Measurements from ENCODE around the gene RUNDC3A. TPM values are rescaled to one million over a fixed set of nuclear protein-coding genes. Genes with fewer than 3 reads are reported as not detected.
A peak's percentile ranks its signal among the peaks of the same experiment; 100 is the strongest.
"Not testable (repeated sequence)": the region's sequence is repeated elsewhere in the genome, so short reads cannot be mapped to it uniquely, and the experiment has no call there.

Gene RUNDC3A
- total RNA-seq, 8 experiments from 2014 or later: 1.8 to 84.1 (median 49.1) TPM

GRCh38 chr17:44326861-44327444, 18.6 kb downstream of the RUNDC3A start:
- peak overlapping the region in 4 of 5 donors; percentile 84 to 97 (median 90) for H3K4me3 ChIP-seq
- WGBS, 10 experiments: 18 to 70% (median 42%) methylated on average over 2 to 12 of the region's 31 CpGs; no CpG with 5 or more reads in 3 of the 10 experiments
- in situ Hi-C loops (cut with MboI; ENCODE audit: low pct_unique_long_range_greater_than_20kb in 2 of 9, low sequenced_read_pairs in 9 of 9, unreplicated experiment in 9 of 9): loop anchor here in 7 of 9 experiments (10.0 to 25.0 kb wide), 3 partner anchors 102 to 115 kb away; partner anchors contain the start of gene UBTF (in 6 of the 7)
- peak; percentile 43 to 74 (median 64) for ATAC-seq (replicated peaks in 6 of 8)
- H3K27ac ChIP-seq: no peak overlapping the region
- peaks cover 10 to 15% of the 10 kb centered on the region in 2 donors for H3K4me1 ChIP-seq (replicated peaks in 1 of 2)

DNA sequence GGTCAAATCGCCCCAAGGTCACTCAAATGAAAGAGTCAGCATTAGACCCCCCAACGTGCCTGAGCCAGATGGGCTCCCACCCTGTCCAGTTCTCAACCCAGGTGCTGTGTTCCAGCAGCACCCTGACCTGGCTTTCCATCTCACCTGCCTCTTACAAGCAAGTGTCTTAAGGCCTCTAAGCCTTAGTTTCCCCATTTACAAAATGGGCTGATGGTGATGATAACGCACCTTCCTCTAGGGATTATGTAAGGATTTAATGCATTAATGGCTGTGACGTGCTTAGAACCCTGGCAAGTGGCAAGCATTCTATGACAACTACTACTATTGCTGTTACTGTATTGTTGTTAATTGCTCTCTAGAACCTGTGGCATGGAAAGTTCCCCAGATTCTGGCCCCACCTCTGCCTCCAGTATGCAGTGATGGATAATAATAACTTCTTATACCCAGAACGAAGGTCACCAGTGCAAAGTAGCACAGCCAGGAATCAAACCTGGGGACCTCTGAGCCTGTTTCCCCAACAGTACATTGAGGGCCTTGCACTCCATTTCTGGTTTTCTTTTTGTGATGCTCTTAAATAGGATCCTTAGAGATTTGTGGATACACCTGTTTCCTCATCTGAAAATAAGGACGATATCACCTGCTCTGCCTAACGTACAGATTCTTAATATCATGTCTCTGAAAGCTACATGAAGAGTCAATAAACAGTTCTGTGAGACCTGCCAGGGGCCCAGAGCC, 19.5 kb downstream of the RUNDC3A start:
- WGBS, 10 experiments: 58 to 100% (median 85%) methylated on average over 1 to 5 of the region's 7 CpGs; no CpG with 5 or more reads in 1 of the 10 experiments
- no peak overlapping the region for H3K27ac ChIP-seq
- ATAC-seq (replicated peaks in 6 of 8): no peak
- H3K4me1 ChIP-seq (replicated peaks in 1 of 2): peaks cover 10 to 15% of the 10 kb centered on the region in 2 donors
- no peak overlapping the region for H3K4me3 ChIP-seq
- in situ Hi-C loops (cut with MboI; ENCODE audit: low pct_unique_long_range_greater_than_20kb in 2 of 9, low sequenced_read_pairs in 9 of 9, unreplicated experiment in 9 of 9): loop anchor here in 7 of 9 experiments (10.0 to 25.0 kb wide), 3 partner anchors 103 to 116 kb away; partner anchors contain the start of gene UBTF (in 6 of the 7)

- WGBS, 10 experiments: 52 to 92% (median 82%) methylated on average over 2 to 7 of the region's 7 CpGs; no CpG with 5 or more reads in 2 of the 10 experiments
- in situ Hi-C loops (cut with MboI; ENCODE audit: low pct_unique_long_range_greater_than_20kb in 2 of 9, low sequenced_read_pairs in 9 of 9, unreplicated experiment in 9 of 9): loop anchor here in 7 of 9 experiments (10.0 to 25.0 kb wide), 3 partner anchors 105 to 117 kb away; partner anchors contain the start of gene UBTF (in 6 of the 7)
- ATAC-seq (replicated peaks in 6 of 8): not testable (repeated sequence)
Measured at GRCh38 chr17:44329516-44329915, 21.1 kb downstream of the RUNDC3A start.

GRCh38 chr17:44330263-44330662, 21.9 kb downstream of the RUNDC3A start:
- whole genome bisulfite sequencing, 10 experiments: 71 to 100% (median 94%) methylated on average over 1 to 4 of the region's 5 CpGs; no CpG with 5 or more reads in 2 of the 10 experiments
- H3K4me3 ChIP-seq; ATAC-seq (replicated peaks in 6 of 8); H3K4me1 ChIP-seq (replicated peaks in 1 of 2); H3K27ac ChIP-seq: not testable (repeated sequence)
- in situ Hi-C loops (cut with MboI; ENCODE audit: low pct_unique_long_range_greater_than_20kb in 2 of 9, low sequenced_read_pairs in 9 of 9, unreplicated experiment in 9 of 9): loop anchor here in 3 of 9 experiments (25.0 kb wide), 1 partner anchor 118 kb away; the partner anchor contains the start of gene UBTF (in 3 of the 3)

More at GRCh38 chr17:44329516-44329915, 21.1 kb downstream of the RUNDC3A start:
- H3K27ac ChIP-seq; H3K4me3 ChIP-seq; H3K4me1 ChIP-seq (replicated peaks in 1 of 2): not testable (repeated sequence)

- in situ Hi-C loops (cut with MboI; ENCODE audit: low pct_unique_long_range_greater_than_20kb in 2 of 9, low sequenced_read_pairs in 9 of 9, unreplicated experiment in 9 of 9): loop anchor here in 3 of 9 experiments (25.0 kb wide), 1 partner anchor 119 kb away; the partner anchor contains the start of gene UBTF (in 3 of the 3)
- peaks cover 6% of the 10 kb centered on the region in 2 donors for H3K4me1 ChIP-seq (replicated peaks in 1 of 2)
- peak; percentile 25 to 60 (median 53) for ATAC-seq (replicated peaks in 6 of 8)
- no peak overlapping the region for H3K27ac ChIP-seq
- no peak overlapping the region for H3K4me3 ChIP-seq
- 0 to 22% (median 3%) methylated on average over 1 to 7 of the region's 7 CpGs; no CpG with 5 or more reads in 2 of the 10 experiments for WGBS, 10 experiments
Measured at GRCh38 chr17:44331249-44331760, 22.9 kb downstream of the RUNDC3A start.

DNA sequence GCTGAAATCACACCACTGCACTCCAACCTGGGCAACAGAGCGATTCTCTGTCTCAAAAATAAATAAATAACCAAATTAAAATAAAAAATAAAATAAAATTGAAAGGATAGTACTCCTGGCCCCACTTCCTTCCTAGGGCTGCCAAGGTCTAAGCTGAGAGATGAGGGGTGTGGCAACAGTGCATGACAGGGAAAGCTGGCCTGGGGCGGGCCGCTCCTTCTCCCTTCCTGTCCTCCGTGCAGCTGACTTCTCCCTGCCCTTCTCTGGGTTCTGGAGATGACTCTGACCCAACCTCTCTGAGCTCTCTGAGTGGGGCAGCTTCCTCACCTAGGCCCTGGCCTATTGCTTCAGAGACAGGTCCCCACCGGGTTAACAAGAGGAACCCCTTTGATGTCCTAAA, 25.0 kb downstream of the RUNDC3A start:
- in situ Hi-C loops (cut with MboI; ENCODE audit: low pct_unique_long_range_greater_than_20kb in 2 of 9, low sequenced_read_pairs in 9 of 9, unreplicated experiment in 9 of 9): loop anchor here in 3 of 9 experiments (25.0 kb wide), 1 partner anchor 121 kb away; the partner anchor contains the start of gene UBTF (in 3 of the 3)
- Histone ChIP-seq H3K4me1 (replicated peaks in 1 of 2) (peaks cover 4 to 6% of the 10 kb centered on the region in 2 donors), H3K27ac (no peak overlapping the region), H3K4me3 (no peak overlapping the region)
- whole genome bisulfite sequencing, 10 experiments: 26 to 100% (median 61%) methylated on average over 1 to 5 of the region's 5 CpGs; no CpG with 5 or more reads in 3 of the 10 experiments
- peak in 2 of 8 experiments; percentile 84 for ATAC-seq (replicated peaks in 6 of 8)

DNA sequence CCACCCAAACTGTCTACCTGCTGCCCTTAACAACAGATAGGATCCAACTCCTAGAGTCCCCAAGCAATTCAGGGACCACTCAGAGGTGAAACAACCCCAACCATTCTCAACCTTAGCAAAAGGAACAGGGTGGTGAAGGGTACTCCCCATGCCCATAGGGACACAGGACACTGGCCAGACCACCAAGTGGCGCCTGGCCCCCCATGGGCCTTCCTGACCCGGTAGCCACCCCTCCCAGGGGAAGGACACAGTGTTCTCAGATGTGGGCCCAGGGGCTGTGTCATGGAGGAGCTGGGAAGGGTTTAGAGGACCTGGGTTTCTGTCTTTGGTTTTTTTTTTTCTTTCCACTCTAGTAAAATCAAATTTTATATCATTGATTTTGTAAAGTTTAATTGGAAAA, 25.9 kb downstream of the RUNDC3A start:
- no peak for ATAC-seq (replicated peaks in 6 of 8)
- H3K4me3 ChIP-seq: no peak overlapping the region
- in situ Hi-C loops (cut with MboI; ENCODE audit: low pct_unique_long_range_greater_than_20kb in 2 of 9, low sequenced_read_pairs in 9 of 9, unreplicated experiment in 9 of 9): loop anchor here in 3 of 9 experiments (25.0 kb wide), 1 partner anchor 122 kb away; the partner anchor contains the start of gene UBTF (in 3 of the 3)
- peaks cover 4 to 6% of the 10 kb centered on the region in 2 donors for H3K4me1 ChIP-seq (replicated peaks in 1 of 2)
- H3K27ac ChIP-seq: no peak overlapping the region
- 0 to 39% (median 28%) methylated on average over 1 to 2 of the region's 2 CpGs; no CpG with 5 or more reads in 7 of the 10 experiments for WGBS, 10 experiments

- in situ Hi-C loops (cut with MboI; ENCODE audit: low pct_unique_long_range_greater_than_20kb in 2 of 9, low sequenced_read_pairs in 9 of 9, unreplicated experiment in 9 of 9): loop anchor here in 3 of 9 experiments (25.0 kb wide), 1 partner anchor 122 kb away; the partner anchor contains the start of gene UBTF (in 3 of the 3)
- no peak overlapping the region for H3K27ac ChIP-seq
- ATAC-seq (replicated peaks in 6 of 8): no peak
- no peak overlapping the region for H3K4me3 ChIP-seq
- H3K4me1 ChIP-seq (replicated peaks in 1 of 2): peaks cover 4 to 6% of the 10 kb centered on the region in 2 donors
- 13 to 25% methylated on average over 1 to 2 of the region's 3 CpGs; no CpG with 5 or more reads in 8 of the 10 experiments for WGBS, 10 experiments
Measured at GRCh38 chr17:44334727-44335126, 26.3 kb downstream of the RUNDC3A start.

DNA sequence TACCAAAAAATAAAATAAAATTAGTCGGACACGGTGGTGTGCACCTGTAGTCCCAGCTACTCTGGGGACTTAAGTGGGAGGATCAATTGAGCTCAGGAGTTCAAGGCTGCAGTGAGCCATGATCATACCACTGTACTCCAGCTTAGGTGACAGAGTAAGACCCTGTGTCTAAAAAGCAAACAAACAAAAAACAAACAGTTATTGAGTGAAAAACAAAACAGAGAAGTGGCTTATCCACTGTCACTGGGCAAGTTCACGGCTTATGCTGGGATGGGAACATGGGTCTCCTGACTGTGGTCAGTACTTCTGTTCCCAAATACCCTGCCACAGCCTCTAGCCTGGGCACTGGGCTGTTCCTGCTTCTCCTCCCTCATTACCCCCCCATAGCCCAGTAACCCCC, 27.2 kb downstream of the RUNDC3A start:
- Histone ChIP-seq H3K27ac (no peak overlapping the region), H3K4me3 (no peak overlapping the region), H3K4me1 (replicated peaks in 1 of 2) (peaks cover 4 to 6% of the 10 kb centered on the region in 2 donors)
- WGBS, 10 experiments: 70 to 100% (median 83%) methylated on average over 1 to 3 of the region's 3 CpGs; no CpG with 5 or more reads in 3 of the 10 experiments
- ATAC-seq (replicated peaks in 6 of 8): no peak
- in situ Hi-C loops (cut with MboI; ENCODE audit: low pct_unique_long_range_greater_than_20kb in 2 of 9, low sequenced_read_pairs in 9 of 9, unreplicated experiment in 9 of 9): loop anchor here in 3 of 9 experiments (25.0 kb wide), 1 partner anchor 123 kb away; the partner anchor contains the start of gene UBTF (in 3 of the 3)

- no peak for ATAC-seq (replicated peaks in 6 of 8)
- in situ Hi-C loops (cut with MboI; ENCODE audit: low pct_unique_long_range_greater_than_20kb in 2 of 9, low sequenced_read_pairs in 9 of 9, unreplicated experiment in 9 of 9): loop anchor here in 3 of 9 experiments (25.0 kb wide), 1 partner anchor 124 kb away; the partner anchor contains the start of gene UBTF (in 3 of the 3)
- 7 to 80% (median 36%) methylated on average over 2 to 3 of the region's 5 CpGs; no CpG with 5 or more reads in 5 of the 10 experiments for WGBS, 10 experiments
- H3K27ac ChIP-seq: no peak overlapping the region
- no peak overlapping the region for H3K4me3 ChIP-seq
- peaks cover 2 to 5% of the 10 kb centered on the region in 2 donors for H3K4me1 ChIP-seq (replicated peaks in 1 of 2)
Measured at GRCh38 chr17:44335968-44336367, 27.6 kb downstream of the RUNDC3A start.

- Histone ChIP-seq H3K4me3 (no peak overlapping the region), H3K4me1 (replicated peaks in 1 of 2) (no peaks in the 10 kb centered on the region), H3K27ac (no peak overlapping the region)
- WGBS, 10 experiments: 20 to 100% (median 50%) methylated on average over 1 to 4 of the region's 6 CpGs; no CpG with 5 or more reads in 6 of the 10 experiments
- peak in 7 of 8 experiments; percentile 28 to 59 (median 46) for ATAC-seq (replicated peaks in 6 of 8)
- in situ Hi-C loops (cut with MboI; ENCODE audit: low pct_unique_long_range_greater_than_20kb in 2 of 9, low sequenced_read_pairs in 9 of 9, unreplicated experiment in 9 of 9): loop anchor here in 3 of 9 experiments (25.0 kb wide), 1 partner anchor 126 kb away; the partner anchor contains the start of gene UBTF (in 3 of the 3)
Measured at GRCh38 chr17:44338702-44339101, 30.3 kb downstream of the RUNDC3A start.

DNA sequence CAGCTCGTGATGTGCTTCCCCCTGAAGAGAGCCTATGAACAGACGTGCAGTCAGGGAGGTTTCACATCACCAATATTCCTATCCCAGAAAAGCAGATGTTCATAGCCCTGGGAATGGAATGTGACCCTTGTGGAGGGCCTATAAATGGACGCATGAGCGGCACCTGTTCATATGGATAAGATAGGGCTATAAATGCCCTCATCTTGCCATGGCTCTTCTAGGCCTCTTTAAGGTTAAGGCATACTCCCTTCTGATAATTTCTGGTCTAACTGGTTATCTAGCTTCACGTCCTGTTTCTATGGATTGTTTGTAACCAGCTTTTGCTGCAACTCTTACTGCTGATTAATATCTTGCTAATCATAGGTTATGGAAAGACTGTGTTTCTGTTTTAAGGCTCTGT, 32.2 kb downstream of the RUNDC3A start:
- H3K27ac ChIP-seq; ATAC-seq (replicated peaks in 6 of 8); H3K4me3 ChIP-seq; H3K4me1 ChIP-seq (replicated peaks in 1 of 2): not testable (repeated sequence)
- 0 to 60% (median 43%) methylated on average over 1 to 3 of the region's 5 CpGs; no CpG with 5 or more reads in 4 of the 10 experiments for WGBS, 10 experiments
- in situ Hi-C loops (cut with MboI; ENCODE audit: low pct_unique_long_range_greater_than_20kb in 2 of 9, low sequenced_read_pairs in 9 of 9, unreplicated experiment in 9 of 9): loop anchor here in 3 of 9 experiments (25.0 kb wide), 1 partner anchor 128 kb away; the partner anchor contains the start of gene UBTF (in 3 of the 3)
